Measurements from ENCODE around the gene PMAIP1.

PMAIP1 gene

GRCh38 chr18:59928201-59928600 is 28.4 kb downstream of the PMAIP1 start:
- no peak overlapping the region for H3K27ac ChIP-seq
- TF ChIP-seq ZFX (IDR thresholded peaks at IDR 0.05; ENCODE audit: borderline replicate concordance): no peak
- TF ChIP-seq, protein P1, sequence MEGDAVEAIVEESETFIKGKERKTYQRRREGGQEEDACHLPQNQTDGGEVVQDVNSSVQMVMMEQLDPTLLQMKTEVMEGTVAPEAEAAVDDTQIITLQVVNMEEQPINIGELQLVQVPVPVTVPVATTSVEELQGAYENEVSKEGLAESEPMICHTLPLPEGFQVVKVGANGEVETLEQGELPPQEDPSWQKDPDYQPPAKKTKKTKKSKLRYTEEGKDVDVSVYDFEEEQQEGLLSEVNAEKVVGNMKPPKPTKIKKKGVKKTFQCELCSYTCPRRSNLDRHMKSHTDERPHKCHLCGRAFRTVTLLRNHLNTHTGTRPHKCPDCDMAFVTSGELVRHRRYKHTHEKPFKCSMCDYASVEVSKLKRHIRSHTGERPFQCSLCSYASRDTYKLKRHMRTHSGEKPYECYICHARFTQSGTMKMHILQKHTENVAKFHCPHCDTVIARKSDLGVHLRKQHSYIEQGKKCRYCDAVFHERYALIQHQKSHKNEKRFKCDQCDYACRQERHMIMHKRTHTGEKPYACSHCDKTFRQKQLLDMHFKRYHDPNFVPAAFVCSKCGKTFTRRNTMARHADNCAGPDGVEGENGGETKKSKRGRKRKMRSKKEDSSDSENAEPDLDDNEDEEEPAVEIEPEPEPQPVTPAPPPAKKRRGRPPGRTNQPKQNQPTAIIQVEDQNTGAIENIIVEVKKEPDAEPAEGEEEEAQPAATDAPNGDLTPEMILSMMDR (IDR thresholded peaks at IDR 0.05): no peak

DNA sequence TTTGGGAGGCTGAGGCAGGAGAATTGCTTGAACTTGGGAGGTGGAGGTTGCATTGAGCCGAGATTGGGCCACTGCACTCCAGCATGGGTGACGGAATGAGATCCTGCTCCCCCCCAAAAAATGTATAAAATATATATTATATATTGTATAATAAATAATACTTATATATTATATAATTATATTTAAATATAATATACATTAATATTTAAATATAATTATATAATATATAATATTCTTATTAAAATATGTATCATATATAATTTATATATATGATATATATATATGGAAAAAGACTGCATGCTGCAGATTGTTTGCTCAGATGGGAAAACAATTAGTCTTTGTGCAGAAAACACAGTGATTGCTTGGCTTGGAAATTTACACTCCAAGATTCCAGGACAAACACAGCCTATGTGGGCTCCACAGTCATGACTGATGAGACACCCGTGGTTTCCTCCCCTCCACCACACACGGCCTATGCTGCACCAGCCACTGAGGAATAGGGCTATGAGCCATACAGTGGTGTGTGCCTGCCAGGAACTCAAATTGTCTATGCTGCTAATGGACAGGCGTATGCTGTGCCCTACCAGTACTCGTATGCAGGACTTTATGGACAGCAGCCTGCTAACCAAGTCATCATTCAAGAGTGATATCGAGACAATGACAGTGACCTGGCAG is 30.0 kb downstream of the PMAIP1 start:
- TF ChIP-seq ZFX (IDR thresholded peaks at IDR 0.05; ENCODE audit: borderline replicate concordance): no peak
- TF ChIP-seq, protein P1 (IDR thresholded peaks at IDR 0.05): no peak
- no peak overlapping the region for H3K27ac ChIP-seq

- no peak overlapping the region for H3K27ac ChIP-seq
- no peak for TF ChIP-seq ZFX (IDR thresholded peaks at IDR 0.05; ENCODE audit: borderline replicate concordance)
- TF ChIP-seq, protein P1 (IDR thresholded peaks at IDR 0.05): no peak
Observed at GRCh38 chr18:59932401-59932800, 32.6 kb downstream of the PMAIP1 start.

DNA sequence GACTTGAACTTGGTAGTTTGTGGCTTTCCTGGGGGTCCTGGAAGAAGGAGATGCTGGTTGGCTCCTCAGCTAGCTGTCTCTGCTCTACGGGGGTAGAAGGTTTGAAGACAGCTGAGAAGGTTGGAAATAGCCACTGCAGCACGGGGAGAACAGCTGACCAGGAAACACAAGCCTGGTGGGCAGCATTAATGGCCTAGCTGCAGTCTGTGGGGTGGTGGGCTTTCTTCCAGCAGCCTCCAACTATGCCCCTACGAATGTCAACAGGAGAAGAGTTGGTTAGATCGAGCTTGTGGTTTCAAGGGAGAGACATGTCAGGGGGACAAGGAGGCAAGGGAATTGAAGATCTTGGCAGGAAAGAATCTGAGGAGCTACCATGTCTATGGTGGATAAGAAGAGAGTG is 38.9 kb downstream of the PMAIP1 start:
- TF ChIP-seq ZFX (IDR thresholded peaks at IDR 0.05; ENCODE audit: borderline replicate concordance): no peak
- TF ChIP-seq, protein P1 (IDR thresholded peaks at IDR 0.05): no peak
- no peak overlapping the region for H3K27ac ChIP-seq

GRCh38 chr18:59939127-59939526 is 39.3 kb downstream of the PMAIP1 start:
- no peak overlapping the region for H3K27ac ChIP-seq
- TF ChIP-seq ZFX (IDR thresholded peaks at IDR 0.05; ENCODE audit: borderline replicate concordance): no peak
- TF ChIP-seq, protein P1 (IDR thresholded peaks at IDR 0.05): no peak

DNA sequence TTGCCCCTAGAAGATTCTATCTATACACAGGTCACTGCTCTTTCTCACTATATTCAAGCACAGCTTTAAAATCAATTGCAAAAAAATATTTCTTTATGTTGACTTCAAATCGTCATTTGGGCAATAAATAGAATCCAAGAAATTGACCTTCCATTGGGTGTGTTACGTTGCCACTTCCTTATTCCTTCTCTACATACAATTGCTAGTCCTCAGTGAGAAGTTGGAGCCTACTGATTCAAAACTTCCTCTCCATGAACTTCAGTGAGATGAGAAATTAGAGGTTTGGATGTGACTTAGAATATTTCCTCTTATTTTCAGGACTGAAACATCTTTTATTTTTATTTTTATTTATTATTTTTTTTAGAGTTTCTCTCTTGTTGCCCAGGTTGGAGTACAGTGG is 40.3 kb downstream of the PMAIP1 start:
- TF ChIP-seq, protein P1 (IDR thresholded peaks at IDR 0.05): no peak
- TF ChIP-seq ZFX (IDR thresholded peaks at IDR 0.05; ENCODE audit: borderline replicate concordance): no peak
- no peak overlapping the region for H3K27ac ChIP-seq

DNA sequence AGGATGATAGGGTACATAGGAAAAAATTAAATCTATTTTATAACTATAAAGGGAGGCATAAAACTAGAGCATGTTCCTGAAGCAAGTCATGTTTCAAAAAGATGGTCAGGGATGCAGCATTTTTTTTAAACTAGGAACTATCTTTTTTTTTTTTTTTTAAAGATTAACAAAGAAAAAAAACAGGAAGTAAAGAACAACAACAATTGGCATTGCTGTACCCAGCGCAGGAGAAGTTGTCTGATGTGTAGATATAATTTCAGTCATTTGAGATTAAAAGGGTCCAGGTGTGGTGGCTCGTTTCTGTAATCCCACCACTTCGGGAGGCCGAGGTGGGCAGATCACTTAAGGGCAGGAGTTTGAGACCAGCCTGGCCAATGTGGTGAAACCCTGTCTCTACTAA is 41.5 kb downstream of the PMAIP1 start:
- H3K27ac ChIP-seq: no peak overlapping the region
- TF ChIP-seq ZFX (IDR thresholded peaks at IDR 0.05; ENCODE audit: borderline replicate concordance): no peak
- TF ChIP-seq, protein P1 (IDR thresholded peaks at IDR 0.05): no peak
